IMR-90 (cell line): ENCODE results near the gene APOOL.

Experiments
- BHLHE40 ChIP-seq: fragments of 150-350 bp; IDR thresholded peaks from 2 replicates; pipeline ENCODE4 v1.6.1; 2016; ENCODE audit warnings: mild to moderate bottlenecking, low read depth, low read length
- CEBPB ChIP-seq: IDR thresholded peaks from 2 replicates; pipeline ENCODE4 v1.6.1; 2012; ENCODE audit warnings: low read depth, low read length, improper control_type of control experiment
- CHD1 ChIP-seq: IDR thresholded peaks from 2 replicates; pipeline ENCODE4 v1.6.1; 2012; ENCODE audit warnings: low read depth, low read length, improper control_type of control experiment
- CTCF ChIP-seq: conservative IDR thresholded peaks from 2 replicates; pipeline ENCODE4 v1.5.1; 2012; ENCODE audit warnings: mild to moderate bottlenecking, low read depth, low read length, improper control_type of control experiment
- FOS ChIP-seq: fragments of 150-350 bp; IDR thresholded peaks from 2 replicates; pipeline ENCODE4 v1.6.1; 2016; ENCODE audit warnings: low read depth, low read length
- MXI1 ChIP-seq: IDR thresholded peaks from 2 replicates; pipeline ENCODE4 v1.6.1; 2012; ENCODE audit warnings: low read depth, mild to moderate bottlenecking, low read length, moderate library complexity, borderline replicate concordance
- POLR2A ChIP-seq: IDR thresholded peaks from 2 replicates; pipeline ENCODE4 v1.6.1; 2012; ENCODE audit warnings: mild to moderate bottlenecking, low read depth, low read length
- RAD21 ChIP-seq: IDR thresholded peaks from 2 replicates; pipeline ENCODE4 v1.6.1; 2012; ENCODE audit warnings: low read length, improper control_type of control experiment
- RFX5 ChIP-seq: IDR thresholded peaks from 2 replicates; pipeline ENCODE4 v1.8.0; 2012; ENCODE audit warnings: low read depth, mild to moderate bottlenecking, low read length, moderate library complexity
- SMC3 ChIP-seq: fragments of 150-350 bp; IDR thresholded peaks from 2 replicates; pipeline ENCODE4 v1.6.1; 2016; ENCODE audit warnings: low read depth, mild to moderate bottlenecking, antibody characterized with exemption, low read length, moderate library complexity

GRCh38 chrX:85052636-85053343 is 49.1 kb downstream of the APOOL start:
- TF ChIP-seq RFX5 (no peak), CTCF (peak; percentile 53), CEBPB (peak; percentile 82), POLR2A (no peak), FOS (peak; percentile 38; the same call in 1 of the 2 replicates), BHLHE40 (no peak), SMC3 (0 out of 2 replicates have a peak, but pooled peaks have one; percentile 19), RAD21 (peak; percentile 51), MXI1 (no peak), CHD1 (no peak)
